Limb (tissue), 2 donors: ENCODE results near the gene CDH1.
A peak's percentile ranks its signal among the peaks of the same experiment; 100 is the strongest.

Experiments used
- DNase-seq, 2 donors: peaks; one replicate each; pipeline ENCODE4 v3.0.0-alpha.2; 2016; ENCODE audit errors: extremely low spot score in 2 of 2

CDH1 gene

DNA sequence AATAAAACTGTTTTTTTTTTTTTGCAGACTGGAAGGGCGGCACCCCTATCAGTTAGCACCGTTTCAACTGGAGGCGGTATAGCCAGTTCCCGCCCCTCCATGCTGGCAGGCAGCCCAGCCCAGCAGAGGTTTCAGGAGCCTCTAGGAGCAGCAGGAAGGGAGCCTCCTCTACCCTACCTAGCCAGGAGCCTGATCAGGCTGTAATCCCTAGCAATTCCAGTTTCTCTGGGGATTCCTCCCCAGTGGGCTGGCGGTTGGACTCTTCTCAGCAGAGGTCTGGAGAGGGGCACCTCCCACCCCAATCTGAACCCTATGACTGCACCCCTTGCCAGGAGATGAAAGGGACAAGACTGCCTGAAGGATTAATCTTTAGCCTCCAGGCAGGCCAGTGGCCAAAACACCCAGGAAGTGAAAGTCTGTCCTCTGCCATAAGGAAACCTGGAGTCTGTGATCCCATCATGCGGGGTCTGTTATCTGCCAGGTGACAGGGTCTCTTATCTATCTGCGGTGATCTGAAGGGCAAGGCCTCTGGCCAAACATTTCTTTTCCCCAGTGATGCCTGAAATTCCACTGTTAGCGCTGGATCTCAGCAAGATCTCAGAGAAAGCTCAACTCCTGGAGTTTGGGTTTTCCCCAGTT is 4.9 kb upstream of the CDH1 start:
- peak in 1 of 2 donors; percentile 50 for DNase-seq

DNA sequence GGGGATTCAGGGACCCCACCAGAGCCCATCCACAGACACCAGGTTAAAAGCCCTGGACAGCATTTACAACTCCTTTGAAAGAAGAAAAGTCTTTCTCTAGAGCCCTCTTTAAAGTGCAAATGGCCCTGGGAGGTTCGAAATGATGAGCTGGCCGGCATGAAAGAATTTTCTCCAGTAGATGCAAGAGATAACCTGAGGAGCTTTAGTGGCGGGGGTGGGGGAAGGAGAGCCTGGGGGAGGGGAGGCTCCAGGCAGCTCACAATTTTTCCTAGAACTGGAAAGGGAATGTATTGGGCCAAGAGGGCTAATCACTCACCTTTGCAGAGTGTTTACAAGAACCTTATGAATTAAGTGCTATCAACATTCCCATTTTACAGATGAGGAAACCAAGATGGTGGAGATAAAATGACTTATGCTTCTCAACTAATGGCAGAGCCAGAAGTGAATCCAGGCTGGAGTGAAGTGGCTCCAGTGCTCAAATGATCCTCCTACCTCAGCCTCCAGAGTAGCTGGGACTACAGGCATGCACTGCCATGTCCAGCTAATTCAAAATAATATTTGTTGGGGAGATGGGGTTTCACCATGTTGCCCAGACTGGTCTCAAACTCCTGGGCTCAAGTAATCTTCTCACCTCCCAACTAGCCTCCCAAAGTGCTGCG is 4.2 kb upstream of the CDH1 start:
- DNase-seq, result no peak

DNA sequence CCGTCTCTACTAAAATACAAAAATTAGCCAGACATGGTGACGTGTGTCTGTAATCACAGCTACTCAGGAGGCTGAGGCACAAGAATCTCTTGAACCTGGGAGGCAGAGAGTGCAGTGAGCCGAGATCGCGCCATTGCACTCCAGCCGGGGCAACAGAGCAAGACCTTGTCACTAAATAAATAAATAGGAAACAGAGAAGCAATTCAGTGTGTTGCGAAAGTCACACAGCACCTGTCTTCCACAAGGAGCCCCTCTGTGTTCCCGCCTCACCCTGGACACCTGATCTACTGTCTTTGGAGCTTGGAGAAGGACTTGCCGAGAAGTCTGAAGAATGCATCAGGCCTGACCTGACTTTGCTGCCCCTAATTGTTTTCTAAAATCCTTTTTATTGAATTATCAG is 3.5 kb upstream of the CDH1 start:
- no peak for DNase-seq

DNA sequence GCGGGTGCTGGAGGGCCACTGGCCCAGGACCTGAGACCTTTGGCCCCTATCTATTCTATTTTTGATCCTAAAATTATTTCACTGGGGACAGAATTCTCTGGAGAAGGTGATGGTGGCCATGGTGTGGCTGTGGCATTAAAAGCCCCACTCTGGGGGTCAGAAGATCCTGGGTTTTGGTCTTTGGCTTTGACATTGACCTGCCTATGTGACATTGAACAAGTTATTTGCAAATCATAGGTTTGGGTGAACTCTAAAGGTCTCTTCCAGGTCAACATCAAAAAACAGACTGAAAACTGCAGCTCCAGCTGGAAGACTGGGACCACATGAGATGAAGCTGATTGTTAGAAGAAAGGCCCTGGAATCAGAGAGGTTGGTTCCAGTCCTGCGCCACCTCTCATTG is 2.3 kb upstream of the CDH1 start:
- no peak for DNase-seq

DNA sequence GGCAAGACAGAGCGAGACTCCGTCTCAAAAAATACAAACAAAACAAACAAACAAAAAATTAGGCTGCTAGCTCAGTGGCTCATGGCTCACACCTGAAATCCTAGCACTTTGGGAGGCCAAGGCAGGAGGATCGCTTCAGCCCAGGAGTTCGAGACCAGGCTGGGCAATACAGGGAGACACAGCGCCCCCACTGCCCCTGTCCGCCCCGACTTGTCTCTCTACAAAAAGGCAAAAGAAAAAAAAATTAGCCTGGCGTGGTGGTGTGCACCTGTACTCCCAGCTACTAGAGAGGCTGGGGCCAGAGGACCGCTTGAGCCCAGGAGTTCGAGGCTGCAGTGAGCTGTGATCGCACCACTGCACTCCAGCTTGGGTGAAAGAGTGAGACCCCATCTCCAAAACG is 531 bp upstream of the CDH1 start:
- no peak for DNase-seq

DNA sequence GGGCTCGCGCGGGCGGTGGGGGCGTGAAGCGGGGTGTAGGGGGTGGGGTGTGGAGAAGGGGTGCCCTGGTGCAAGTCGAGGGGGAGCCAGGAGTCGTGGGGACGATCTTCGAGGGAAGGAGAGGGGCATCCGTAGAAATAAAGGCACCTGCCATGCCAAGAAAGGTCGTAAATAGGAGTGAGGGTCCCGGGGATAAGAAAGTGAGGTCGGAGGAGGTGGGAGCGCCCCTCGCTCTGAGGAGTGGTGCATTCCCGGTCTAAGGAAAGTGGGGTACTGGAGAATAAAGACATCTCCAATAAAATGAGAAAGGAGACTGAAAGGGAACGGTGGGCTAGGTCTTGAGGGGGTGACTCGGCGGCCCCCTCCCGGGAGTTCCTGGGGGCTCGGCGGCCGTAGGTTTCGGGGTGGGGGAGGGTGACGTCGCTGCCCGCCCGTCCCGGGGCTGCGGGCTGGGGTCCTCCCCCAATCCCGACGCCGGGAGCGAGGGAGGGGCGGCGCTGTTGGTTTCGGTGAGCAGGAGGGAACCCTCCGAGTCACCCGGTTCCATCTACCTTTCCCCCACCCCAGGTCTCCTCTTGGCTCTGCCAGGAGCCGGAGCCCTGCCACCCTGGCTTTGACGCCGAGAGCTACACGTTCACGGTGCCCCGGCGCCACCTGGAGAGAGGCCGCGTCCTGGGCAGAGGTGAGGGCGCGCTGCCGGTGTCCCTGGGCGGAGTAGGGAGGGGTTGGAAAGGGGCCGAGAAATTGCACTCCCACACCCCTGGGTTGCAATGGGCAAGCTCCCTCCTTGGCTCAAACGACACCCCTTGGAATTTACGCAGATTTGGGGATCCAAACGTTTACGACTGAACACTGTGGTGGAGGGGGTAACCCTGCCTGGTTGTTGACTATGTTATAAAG is 888 bp downstream of the CDH1 start:
- peak in 1 of 2 donors; percentile 36 for DNase-seq

DNA sequence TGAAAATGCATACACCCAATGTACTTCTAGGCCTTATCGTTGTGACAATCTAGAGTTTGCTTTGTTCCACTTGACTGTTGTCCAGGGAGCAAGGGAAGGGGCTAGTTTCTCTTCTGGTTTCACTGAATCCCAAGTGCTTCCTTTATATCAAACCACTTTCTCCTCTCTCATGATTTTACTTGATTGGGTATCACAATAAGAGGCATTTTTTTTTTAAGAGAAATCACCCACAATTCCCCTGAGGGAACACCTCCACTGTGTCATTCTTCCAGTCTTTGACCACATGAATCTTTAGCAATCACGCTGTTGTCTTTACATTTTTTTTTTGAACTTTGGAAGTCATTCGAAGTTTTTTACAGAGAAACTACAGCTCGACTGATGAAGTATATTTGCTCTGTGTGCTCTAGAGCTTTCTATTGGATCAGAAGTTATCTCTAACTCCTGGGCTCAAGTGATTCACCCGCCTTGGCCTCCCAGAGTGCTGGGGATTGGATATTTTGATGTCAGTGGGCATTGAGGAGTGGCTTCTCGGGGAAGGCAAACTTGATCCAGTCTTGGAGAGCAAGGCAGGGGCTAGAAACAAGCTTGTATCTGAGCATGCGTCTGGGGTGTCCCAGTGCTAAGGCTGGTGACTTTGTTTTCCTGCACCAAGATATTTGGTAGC is 3.0 kb downstream of the CDH1 start:
- DNase-seq, result no peak

DNA sequence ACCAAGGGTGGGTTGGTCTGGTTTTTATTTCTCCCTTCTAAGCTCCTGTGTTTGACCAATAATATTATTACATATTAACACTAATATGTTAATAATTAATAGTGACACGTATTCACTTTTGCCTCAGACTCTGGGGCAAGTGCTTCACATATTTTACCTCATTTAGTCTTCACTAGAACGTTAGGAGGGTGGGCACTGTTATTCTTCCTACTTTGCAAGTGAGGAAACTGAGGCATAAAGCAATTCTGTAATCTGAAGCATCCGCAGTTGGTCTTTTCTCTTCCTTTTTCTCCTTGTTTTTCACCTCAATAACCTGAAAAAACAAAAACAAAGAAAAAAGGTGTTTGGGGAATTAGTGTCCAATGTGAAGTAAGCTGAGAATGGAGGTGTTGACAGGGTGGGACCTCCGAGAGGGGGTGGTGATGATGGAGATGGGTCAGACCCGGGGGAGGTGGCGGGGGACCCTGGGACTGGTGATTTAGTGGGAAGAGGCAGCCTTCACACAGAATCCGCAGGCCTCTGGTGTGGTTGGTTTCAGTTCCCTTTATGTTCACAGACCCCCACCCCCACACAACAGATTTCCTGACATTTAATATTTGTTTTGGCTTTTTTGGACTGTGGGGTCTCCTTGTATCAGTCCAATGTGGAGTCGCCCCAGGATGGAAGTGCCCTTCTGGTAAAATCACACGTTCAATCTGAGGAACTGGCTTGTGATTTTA is 3.7 kb downstream of the CDH1 start:
- no peak for DNase-seq

DNA sequence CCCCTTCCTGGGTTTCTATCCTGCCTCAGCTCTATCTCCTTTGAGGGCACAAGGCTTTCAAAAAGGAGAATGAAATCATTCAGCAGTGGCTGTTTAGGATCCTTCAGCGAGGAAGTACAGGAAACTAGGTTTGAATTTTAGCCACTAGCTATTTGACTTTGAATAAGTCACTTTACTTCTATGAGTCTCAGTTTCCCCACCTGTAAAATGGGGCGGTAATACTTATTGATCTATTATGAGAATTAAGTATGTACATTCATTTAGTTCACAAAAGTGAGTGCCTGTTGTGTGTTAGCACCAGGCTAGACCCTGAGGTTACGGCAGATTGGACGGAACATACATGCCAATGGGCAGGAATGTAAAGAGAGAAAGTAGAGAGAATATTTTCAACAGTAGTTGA is 6.6 kb downstream of the CDH1 start:
- no peak for DNase-seq

DNA sequence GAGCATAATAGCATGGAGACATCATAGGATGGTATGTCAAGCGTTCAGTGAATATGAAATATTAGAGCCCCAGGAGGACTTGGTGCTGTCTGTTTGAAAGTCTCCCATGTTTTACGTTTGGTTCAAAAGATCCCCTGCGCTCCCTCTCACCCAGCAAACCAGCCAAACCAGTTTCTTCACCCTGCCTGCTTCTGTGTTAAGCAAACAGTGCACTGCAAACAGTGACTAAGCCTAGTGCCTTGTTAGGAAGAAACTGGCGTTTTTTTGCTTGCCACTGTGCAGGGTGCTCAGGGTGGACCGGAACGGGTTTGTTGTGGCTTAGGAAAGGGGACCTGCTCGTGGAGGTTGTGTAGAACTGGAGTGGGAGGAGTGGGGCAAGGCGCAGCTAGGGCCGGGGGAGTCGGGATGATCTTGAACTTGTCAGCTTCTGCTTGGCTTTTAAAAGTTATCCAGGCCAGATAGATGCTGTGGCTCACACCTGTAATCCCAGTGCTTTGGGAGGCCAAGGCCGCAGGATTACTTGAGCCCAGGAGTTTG is 7.7 kb downstream of the CDH1 start:
- no peak for DNase-seq

DNA sequence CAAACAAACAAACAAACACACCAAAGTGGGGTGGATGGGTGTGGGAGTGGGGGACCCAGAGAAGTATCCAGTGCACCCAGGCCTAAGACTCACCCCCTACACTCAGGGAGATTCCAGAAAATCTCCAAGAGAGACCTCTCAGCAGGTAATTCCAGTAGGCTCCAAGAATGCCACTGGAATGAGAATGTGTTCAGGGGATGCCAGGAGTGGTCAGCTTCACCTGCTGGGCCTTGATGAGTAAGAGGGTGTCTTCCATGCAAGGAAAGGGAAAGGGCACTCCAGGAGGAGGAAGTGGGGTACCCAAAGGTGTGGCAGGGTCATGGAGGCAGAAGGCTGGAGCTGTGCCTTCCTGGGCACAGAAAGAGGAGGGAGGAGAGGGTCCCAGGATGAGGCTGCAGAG is 9.9 kb downstream of the CDH1 start:
- no peak for DNase-seq

DNA sequence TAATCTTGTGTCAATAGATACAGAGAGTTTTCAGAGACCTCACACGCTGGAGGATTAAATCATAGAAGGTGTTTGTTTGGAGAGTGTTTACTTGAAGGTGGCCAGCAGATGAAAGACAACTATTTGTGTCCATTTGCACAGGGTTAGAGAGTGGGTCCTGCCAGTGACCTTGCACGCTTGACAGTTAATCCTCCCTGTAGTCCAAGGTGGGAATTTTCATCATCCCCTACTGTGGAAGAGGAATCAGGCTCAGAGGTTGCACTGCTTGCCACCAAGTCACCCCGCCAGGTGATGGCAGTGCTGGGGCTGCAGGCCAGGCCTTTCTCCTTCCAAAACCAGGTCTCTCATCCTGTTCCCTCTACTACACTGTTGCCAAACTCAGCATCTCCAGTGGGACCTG is 12.3 kb downstream of the CDH1 start:
- no peak for DNase-seq

DNA sequence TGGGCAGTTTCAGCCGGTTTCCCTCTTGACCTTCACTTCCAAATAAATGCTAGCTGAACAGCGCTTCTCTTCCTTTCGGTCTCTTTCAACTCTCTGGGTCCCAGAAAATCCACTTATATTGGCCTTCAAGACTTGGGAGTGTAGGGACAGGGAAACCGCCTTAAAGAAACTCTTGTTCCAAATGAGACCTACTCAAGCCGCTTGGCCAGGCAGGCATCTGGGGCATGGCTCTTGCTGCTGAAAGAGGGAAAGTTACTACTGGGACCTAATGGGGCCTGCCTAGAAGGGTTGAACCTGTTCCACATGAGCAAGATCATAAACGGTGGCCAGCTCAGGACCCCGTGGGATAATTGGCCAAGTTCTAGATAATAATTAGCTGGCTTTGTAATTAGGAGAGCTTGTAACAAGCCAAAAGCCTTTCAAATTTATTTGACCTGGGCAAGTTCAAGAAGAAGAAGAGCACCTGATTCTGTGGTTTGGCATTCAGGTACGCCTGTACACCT is 13.2 kb downstream of the CDH1 start:
- DNase-seq, result no peak

DNA sequence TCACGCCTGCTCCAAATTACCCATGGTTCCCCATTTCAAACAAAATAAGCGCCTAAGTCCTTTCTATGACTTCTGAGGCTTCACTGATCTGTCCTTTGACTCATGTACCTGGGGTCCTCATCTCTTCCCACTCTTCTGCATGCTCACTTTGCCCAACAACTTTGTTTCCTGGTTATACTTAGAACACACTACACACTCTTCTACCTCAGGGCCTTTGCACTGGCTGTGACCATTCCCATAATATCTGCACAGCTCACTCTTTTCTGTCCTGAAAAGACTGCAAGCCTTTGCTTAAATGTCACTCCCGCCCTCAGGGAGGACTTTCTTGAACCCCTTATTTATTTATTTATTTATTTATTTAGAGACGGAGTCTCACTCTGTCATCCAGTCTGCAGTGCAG is 14.1 kb downstream of the CDH1 start:
- DNase-seq, result no peak

DNA sequence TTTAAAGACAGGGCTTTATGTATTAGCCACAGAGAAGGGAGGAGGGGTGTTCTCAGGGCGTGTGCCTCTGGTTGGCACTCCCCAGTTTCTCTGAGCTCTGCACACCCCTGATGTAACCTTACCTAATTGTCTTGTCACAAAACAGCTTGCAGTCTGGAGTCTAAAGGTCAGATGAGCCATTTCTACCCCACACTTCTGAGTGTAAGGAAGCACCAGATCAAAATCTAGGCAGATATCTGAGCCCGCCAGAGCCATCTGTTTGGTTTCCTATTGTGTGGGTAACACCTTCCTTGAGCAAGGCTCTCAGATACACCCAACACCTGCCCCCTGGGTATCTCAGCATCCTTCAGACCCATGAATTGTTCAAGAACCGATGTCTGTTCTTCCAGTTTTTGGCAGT is 15.5 kb downstream of the CDH1 start:
- no peak for DNase-seq

DNA sequence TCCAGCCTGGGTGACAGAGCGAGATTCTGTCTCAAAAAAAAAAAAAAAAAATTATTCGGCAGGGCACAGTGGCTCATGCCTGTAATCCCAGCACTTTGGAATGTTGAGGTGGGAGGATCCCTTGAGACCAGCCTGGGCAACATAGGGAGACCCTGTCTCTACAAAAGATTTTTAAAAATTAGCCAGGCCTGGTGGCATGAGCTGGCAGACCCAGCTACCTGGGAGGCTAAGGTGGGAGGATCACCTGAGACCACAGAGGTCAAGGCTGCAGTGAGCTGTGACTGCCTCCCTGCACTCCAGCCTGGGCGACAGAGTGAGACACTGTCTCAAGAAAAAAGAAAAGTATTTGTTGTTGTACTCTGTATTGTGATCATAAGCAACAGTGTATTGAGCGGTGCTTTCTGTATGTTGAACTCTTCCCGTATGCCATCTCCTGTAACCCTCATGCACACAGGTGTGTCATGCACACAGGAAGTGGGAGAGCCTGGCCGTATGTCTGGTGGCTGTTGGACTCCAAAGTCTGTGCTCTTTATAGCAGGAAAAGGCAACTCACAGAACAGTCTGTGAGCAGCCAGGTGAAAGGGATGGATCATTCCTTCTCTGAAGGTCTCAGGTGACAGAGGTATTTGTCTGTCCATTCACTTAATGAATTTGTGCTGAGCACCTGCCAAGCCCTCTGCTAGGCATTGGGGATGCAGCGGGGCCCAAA is 17.1 kb downstream of the CDH1 start:
- DNase-seq, result no peak

DNA sequence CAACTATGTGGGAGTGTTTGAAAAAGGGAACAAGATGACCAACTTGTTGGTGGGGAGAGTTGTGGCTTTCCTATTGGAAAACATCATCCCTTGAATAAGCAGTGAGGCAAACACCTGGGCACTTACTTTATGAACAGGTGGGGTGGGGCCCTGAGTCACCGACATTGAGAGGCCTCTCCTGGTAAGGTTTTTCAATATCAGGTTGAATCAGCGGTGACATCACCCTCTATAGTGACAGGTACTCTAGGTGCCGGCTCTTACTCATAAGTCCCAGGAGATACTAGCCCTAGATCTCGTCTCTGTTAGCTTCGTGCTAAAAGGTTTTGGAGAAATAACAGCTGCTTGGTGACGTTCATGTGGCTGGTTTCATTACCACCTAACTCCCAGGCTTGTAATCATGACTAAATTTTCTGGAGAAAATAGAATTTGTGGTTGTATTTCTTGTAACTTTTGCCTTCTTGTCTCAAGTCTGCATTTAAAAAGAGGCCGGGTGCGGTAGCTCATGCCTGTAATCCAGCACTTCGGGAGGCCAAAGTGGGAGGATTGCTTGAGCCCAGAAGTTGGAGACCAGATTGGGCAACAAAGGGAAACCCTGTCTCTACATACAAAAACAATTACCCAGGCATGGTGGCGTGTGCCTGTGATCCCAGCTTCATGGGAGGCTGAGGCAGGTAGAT is 19.3 kb downstream of the CDH1 start:
- DNase-seq, result no peak

DNA sequence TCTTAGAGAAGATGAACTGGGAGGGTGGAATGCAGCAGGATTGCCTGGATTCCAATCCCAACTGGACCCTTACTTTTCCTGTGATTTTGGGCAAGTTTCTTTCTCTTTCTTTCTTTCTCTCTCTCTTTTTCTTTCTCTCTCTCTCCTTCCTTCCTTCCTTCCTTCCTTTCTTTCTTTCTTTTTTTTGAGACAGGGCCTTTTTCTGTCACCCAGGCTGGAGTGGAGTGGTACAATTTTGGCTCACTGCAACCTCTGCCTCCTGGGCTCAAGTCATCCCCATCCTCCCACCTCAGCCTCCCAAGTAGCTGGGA is 20.5 kb downstream of the CDH1 start:
- DNase-seq, result no peak

DNA sequence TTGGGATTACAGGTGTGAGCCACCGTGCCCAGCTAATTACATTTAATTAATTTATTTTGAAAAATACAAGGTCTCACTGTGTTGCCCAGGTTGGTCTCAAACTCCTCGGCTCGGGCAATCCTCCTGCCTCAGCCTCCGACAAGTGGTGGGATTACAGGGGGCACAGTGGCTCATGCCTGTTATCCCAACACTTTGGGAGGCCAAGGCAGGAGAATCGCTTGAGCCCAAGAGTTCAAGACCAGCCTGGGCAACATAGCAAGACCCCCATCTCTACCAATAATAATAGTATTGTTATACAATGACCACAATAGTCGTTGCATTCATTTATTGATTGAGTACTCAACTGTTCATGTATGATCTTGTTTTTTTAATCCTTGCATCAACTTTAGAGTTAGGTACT is 22.0 kb downstream of the CDH1 start:
- no peak for DNase-seq
